H1 (cell line): ENCODE data around the gene MATK. TPM values are rescaled to one million over a fixed set of nuclear protein-coding genes. Genes with fewer than 3 reads are reported as not detected.

Source experiments
- CTCF ChIA-PET: fragments of 300-600 bp; sonication (Branson Sonifier 250); formaldehyde crosslinking; loops from one replicate; lab custom pipeline; 2021; ENCODE audit not compliant: partially characterized antibody; lab: Charles Lee
- POLR2A ChIA-PET: fragments of 300-600 bp; sonication (Branson Sonifier 250); formaldehyde crosslinking; loops from one replicate; lab custom pipeline; 2021; ENCODE audit warnings: inconsistent platforms; ENCODE audit not compliant: partially characterized antibody; lab: Charles Lee
- DNase-seq, 2 experiments: peaks; one replicate each; pipeline versions ENCODE4 v3.0.0 to v3.0.0-alpha.2; 2010 to 2022; ENCODE audit warnings: low spot score in 2 of 2, low read depth in 1 of 2, mixed read lengths in 1 of 2
- FAIRE-seq: peaks from 2 replicates; lab custom pipeline; 2011; peaks lifted over from hg19 to GRCh38; lab: Jason Lieb, UNC
- H2AFZ ChIP-seq: 2 replicates; pipeline ENCODE4 v1.8.1; 2012; ENCODE audit warnings: low read length, inconsistent platforms
- H2AK5ac ChIP-seq: 2 replicates; pipeline ENCODE4 v1.6.1; 2013; ENCODE audit warnings: low read depth, low read length
- H2BK120ac ChIP-seq: replicated peaks from 2 replicates; pipeline ENCODE3; 2013; ENCODE audit warnings: low read depth, low read length, inconsistent platforms
- H2BK12ac ChIP-seq: 2 replicates; pipeline ENCODE4 v1.6.1; 2013; ENCODE audit warnings: low read depth, low read length
- H2BK15ac ChIP-seq: 2 replicates; pipeline ENCODE4 v1.6.1; 2013; ENCODE audit warnings: low read length
- H2BK20ac ChIP-seq: 2 replicates; pipeline ENCODE4 v1.6.1; 2013; ENCODE audit warnings: low read length
- H2BK5ac ChIP-seq: 2 replicates; pipeline ENCODE4 v1.6.1; 2013; ENCODE audit warnings: low read depth, low read length
- H3K14ac ChIP-seq: 2 replicates; pipeline ENCODE4 v1.6.1; 2013; ENCODE audit warnings: inconsistent platforms; ENCODE audit not compliant: insufficient read length
- H3K18ac ChIP-seq: 2 replicates; pipeline ENCODE4 v1.6.1; 2013; ENCODE audit warnings: low read length; ENCODE audit errors: extremely low read depth
- H3K23ac ChIP-seq: 2 replicates; pipeline ENCODE4 v1.6.1; 2013; ENCODE audit warnings: inconsistent platforms; ENCODE audit not compliant: insufficient read length
- H3K23me2 ChIP-seq: 2 replicates; pipeline ENCODE4 v1.6.1; 2013; ENCODE audit warnings: low read depth, low read length
- H3K27ac ChIP-seq: 2 replicates; pipeline ENCODE4 v1.6.1; 2011; ENCODE audit warnings: low read depth, low read length, inconsistent platforms
- H3K27me3 ChIP-seq, 4 experiments: replicated peaks in 1 of 4; 1 replicate in 1 of 4; 2 replicates in 3 of 4; pipeline versions ENCODE4 v1.6.1 to v1.8.1; 2011 to 2013; ENCODE audit warnings: low read length in 3 of 4, mild to moderate bottlenecking in 3 of 4, inconsistent platforms in 2 of 4, mixed read lengths in 2 of 4, moderate library complexity in 1 of 4; ENCODE audit not compliant: control insufficient read depth in 3 of 4, insufficient read depth in 3 of 4; ENCODE audit errors: extremely low read depth in 1 of 4
- H3K36me3 ChIP-seq, 4 experiments: 2 replicates each; pipeline versions ENCODE4 v1.6.1 to v1.8.1; 2011 to 2013; ENCODE audit warnings: mild to moderate bottlenecking in 4 of 4, low read length in 3 of 4, moderate library complexity in 2 of 4, control low read depth in 1 of 4, inconsistent platforms in 1 of 4; ENCODE audit not compliant: insufficient read depth in 4 of 4, control insufficient read depth in 2 of 4
- H3K4ac ChIP-seq: replicated peaks from 2 replicates; pipeline ENCODE3; 2013; ENCODE audit warnings: low read length, low read depth, mixed read lengths, inconsistent platforms; ENCODE audit not compliant: insufficient read length
- H3K4me1 ChIP-seq, 4 experiments: replicated peaks in 1 of 4; 1 replicate in 1 of 4; 2 replicates in 3 of 4; pipeline versions ENCODE4 v1.6.1 to v1.8.1; 2011 to 2013; ENCODE audit warnings: low read length in 3 of 4, inconsistent platforms in 2 of 4, mixed read lengths in 1 of 4; ENCODE audit not compliant: insufficient read depth in 4 of 4, control insufficient read depth in 3 of 4
- H3K4me2 ChIP-seq, 2 experiments: 2 replicates each; pipeline versions ENCODE4 v1.6.1 to v1.8.1; 2011 to 2013; ENCODE audit warnings: low read depth in 2 of 2, low read length in 2 of 2, control low read depth in 1 of 2, inconsistent platforms in 1 of 2, mild to moderate bottlenecking in 1 of 2; ENCODE audit not compliant: insufficient read depth in 1 of 2
- H3K4me3 ChIP-seq, 4 experiments: fragments of 200-600, 300-600 bp in 1 of 4; sonication (generic), shearing (Covaris generic), sonication (Bioruptor Twin) in 1 of 4; 2 replicates each; pipeline versions ENCODE4 v1.5.1 to v1.8.1; 2011 to 2016; ENCODE audit warnings: low read length in 4 of 4, low read depth in 3 of 4, control low read depth in 2 of 4, inconsistent platforms in 2 of 4, mild to moderate bottlenecking in 2 of 4, mixed read lengths in 1 of 4, moderate library complexity in 1 of 4; ENCODE audit not compliant: insufficient read depth in 2 of 4; ENCODE audit errors: extremely low read depth in 1 of 4
- H3K56ac ChIP-seq: replicated peaks from 2 replicates; pipeline ENCODE3; 2013; ENCODE audit warnings: low read depth, mild to moderate bottlenecking, mixed read lengths, low read length, inconsistent platforms; ENCODE audit not compliant: insufficient read length
- H3K79me1 ChIP-seq: 2 replicates; pipeline ENCODE4 v1.6.1; 2013; ENCODE audit warnings: low read depth, low read length, control low read depth
- H3K79me2 ChIP-seq, 2 experiments: 2 replicates each; pipeline versions ENCODE4 v1.6.1 to v1.8.1; 2012 to 2013; ENCODE audit warnings: low read length in 2 of 2, mild to moderate bottlenecking in 2 of 2, inconsistent platforms in 1 of 2; ENCODE audit not compliant: insufficient read depth in 2 of 2, control insufficient read depth in 1 of 2
- H3K9ac ChIP-seq, 4 experiments: replicated peaks in 1 of 4; 1 replicate in 1 of 4; 2 replicates in 3 of 4; pipeline versions ENCODE4 v1.6.1 to v1.8.1; 2011 to 2013; ENCODE audit warnings: low read depth in 3 of 4, low read length in 3 of 4, control low read depth in 2 of 4, mild to moderate bottlenecking in 2 of 4, moderate library complexity in 2 of 4, inconsistent platforms in 1 of 4; ENCODE audit errors: extremely low read depth in 1 of 4
- H3K9me3 ChIP-seq, 2 experiments: 2 replicates each; pipeline versions ENCODE4 v1.6.1 to v1.8.1; 2012 to 2013; ENCODE audit warnings: mild to moderate bottlenecking in 2 of 2, moderate library complexity in 2 of 2, control low read depth in 1 of 2, inconsistent platforms in 1 of 2, low read depth in 1 of 2, low read length in 1 of 2, mixed read lengths in 1 of 2; ENCODE audit not compliant: insufficient read depth in 2 of 2
- H4K20me1 ChIP-seq, 2 experiments: replicated peaks in 1 of 2; 2 replicates each; pipeline versions ENCODE3 to v1.8.1; 2011 to 2013; ENCODE audit warnings: inconsistent platforms in 2 of 2, low read length in 2 of 2, mild to moderate bottlenecking in 1 of 2; ENCODE audit not compliant: insufficient read depth in 2 of 2, control insufficient read depth in 1 of 2
- H4K5ac ChIP-seq: 2 replicates; pipeline ENCODE4 v1.6.1; 2013; ENCODE audit warnings: low read length, low read depth, mixed read lengths, inconsistent platforms; ENCODE audit not compliant: insufficient read length
- H4K8ac ChIP-seq: 2 replicates; pipeline ENCODE4 v1.8.0; 2013; ENCODE audit warnings: mild to moderate bottlenecking, moderate library complexity, low read length, inconsistent platforms; ENCODE audit not compliant: insufficient read depth; ENCODE audit errors: extremely low read depth
- H4K91ac ChIP-seq: replicated peaks from 2 replicates; pipeline ENCODE3; 2013; ENCODE audit warnings: low read length, mixed read lengths, inconsistent platforms; ENCODE audit not compliant: insufficient read length
- CHD1 ChIP-seq: IDR thresholded peaks from 2 replicates; pipeline ENCODE4 v1.6.1; 2012; ENCODE audit warnings: low read depth, low read length, improper control_type of control experiment
- WGBS, 2 experiments: shearing (Covaris generic) in 1 of 2; methylation state at CpG; one replicate each; pipeline versions ENCODE4 v1.1.6 to v1.1.7; 2013 to 2015; ENCODE audit warnings: low lambda C conversion rate in 2 of 2, mixed read lengths in 2 of 2, inconsistent platforms in 1 of 2, low coverage in 1 of 2, missing lambda C conversion rate in 1 of 2; ENCODE audit not compliant: insufficient replicate concordance in 2 of 2, insufficient coverage in 1 of 2, insufficient read length in 1 of 2; ENCODE audit errors: extremely low coverage in 1 of 2, missing lambda C conversion rate in 1 of 2; 5-methylcytosine and 5-hydroxymethylcytosine counted together
- polyA plus RNA-seq, 7 experiments: library from polyadenylated mRNA; depleted of rRNA in 3 of 7; stranded (reverse) in 5 of 7; unstranded in 2 of 7; fragments of >200 nt in 5 of 7; fragments of 200-250 nt in 2 of 7; gene quantifications; 1 replicate in 5 of 7; 2 replicates in 1 of 7; 4 replicates in 1 of 7; pipeline versions ENCODE4 v1.2.1 to v1.2.3, GENCODE V29; 2011 to 2013; ENCODE audit warnings: missing spikeins in 2 of 7, mixed read lengths in 2 of 7
- total RNA-seq: library from RNA; stranded (reverse); fragmentation: NEBNext Ultra II Directional; extraction: Animal tissue kit (Norgen Biotek cat#: 25700); gene quantifications from 2 replicates; pipeline ENCODE4 v1.2.1, GENCODE V29; 2021

Gene MATK
- total and polyA plus RNA-seq, 2 of the 8 experiments (the other 6 are each of a cell fraction or from before 2014, with no cell fraction given): 20.5 to 21.4 TPM

- Histone ChIP-seq H2BK12ac (no peak overlapping the region), H3K36me3 (peaks cover 0 to 5% (median 0%) of the 10 kb centered on the region in 4 experiments; a peak in 1 of 8 replicates), H2BK5ac (no peak overlapping the region), H2BK120ac (no peak overlapping the region), H3K56ac (peak overlapping the region; percentile 59), H4K8ac (no peak overlapping the region), H2BK15ac (no peak overlapping the region), H3K27me3 (no peaks in the 10 kb centered on the region), H3K4me1 (peaks cover 0 to 5% (median 0%) of the 10 kb centered on the region in 4 experiments; a peak in 1 of 7 replicates), H3K23ac (no peak overlapping the region), H3K9me3 (peaks cover 9 to 10% of the 10 kb centered on the region in 2 experiments), H3K14ac (no peak overlapping the region), H3K23me2 (peaks cover 6% of the 10 kb centered on the region; the same call in 1 of the 2 replicates), H4K20me1 (peaks cover 0 to 3% of the 10 kb centered on the region in 2 experiments), H3K27ac (no peak overlapping the region), H3K4me2 (no peak overlapping the region), H2AFZ (no peak overlapping the region), H4K91ac (no peak overlapping the region), H3K79me2 (no peaks in the 10 kb centered on the region), H3K4me3 (no peak overlapping the region), H4K5ac (no peak overlapping the region), H3K9ac (no peak overlapping the region), H3K18ac (no peak overlapping the region), H2BK20ac (no peak overlapping the region), H3K79me1 (no peaks in the 10 kb centered on the region), H2AK5ac (0 out of 2 replicates have a peak overlapping the region, but pooled peaks have one; percentile 39), H3K4ac (no peak overlapping the region)
- WGBS, 2 experiments: 57% methylated on average over 1 of the region's 1 CpG; no CpG with 5 or more reads in 1 of the 2 experiments
- no peak for FAIRE-seq
- no peak for DNase-seq
- CTCF ChIA-PET: interaction anchor here (1.6 to 1.7 kb wide), 2 partner anchors 20 to 45 kb away, joined by 5 to 7 read pairs; no protein-coding TSS in a partner anchor
- POLR2A ChIA-PET: interaction anchor here (2.3 kb wide), 1 partner anchor 13 kb away, joined by 14 read pairs; the partner anchor contains the start of gene MRPL54
- no peak for TF ChIP-seq CHD1
Observed at GRCh38 chr19:3776479-3777040, 9.6 kb downstream of the MATK start.
